ENCODE results near the gene ARRDC4. TPM values are rescaled to one million over a fixed set of nuclear protein-coding genes. Genes with fewer than 3 reads are reported as not detected.

Gene ARRDC4
- total RNA-seq, 1 experiment from 2014 or later: 2.1 TPM

- DNase-seq (ENCODE audit: low spot score): no peak
- ChIA-PET POLR2A (ENCODE audit: low non-redundant PET) (no interaction called here), CTCF (no interaction called here)
- BruUV-seq (replicated peaks): no TSS peak
- Histone ChIP-seq H3K27ac (ENCODE audit: low read depth, low read length, poor library complexity, severe bottlenecking) (no peak overlapping the region), H3K4me3 (ENCODE audit: low read depth, low read length, poor library complexity, severe bottlenecking) (no peak overlapping the region), H3K9me3 (ENCODE audit: low read depth, low read length, poor library complexity, severe bottlenecking) (no peaks in the 10 kb centered on the region), H3K36me3 (ENCODE audit: insufficient read depth, low read length, poor library complexity, severe bottlenecking) (no peaks in the 10 kb centered on the region), H3K4me1 (ENCODE audit: insufficient read depth, low read length, poor library complexity, severe bottlenecking) (no peaks in the 10 kb centered on the region), H3K27me3 (replicated peaks; ENCODE audit: insufficient read depth, low read depth, low read length, poor library complexity) (peaks cover 31% of the 10 kb centered on the region)
- intact Hi-C loops (cut with micrococcal nuclease; ENCODE audit: unreplicated experiment): no loop called here
- TF ChIP-seq CTCF (conservative IDR thresholded peaks at IDR 0.05; ENCODE audit: low read depth, low read length) (no peak), EZH2 (IDR thresholded peaks at IDR 0.05; ENCODE audit: borderline replicate concordance, low read depth, low read length, poor library complexity, severe bottlenecking) (no peak)
Measured at GRCh38 chr15:98009971-98010370, 49.5 kb downstream of the ARRDC4 start.

- Histone ChIP-seq H3K36me3 (ENCODE audit: insufficient read depth, low read length, poor library complexity, severe bottlenecking) (no peaks in the 10 kb centered on the region), H3K4me1 (ENCODE audit: insufficient read depth, low read length, poor library complexity, severe bottlenecking) (no peaks in the 10 kb centered on the region), H3K27ac (ENCODE audit: low read depth, low read length, poor library complexity, severe bottlenecking) (no peak overlapping the region), H3K27me3 (replicated peaks; ENCODE audit: insufficient read depth, low read depth, low read length, poor library complexity) (peaks cover 44% of the 10 kb centered on the region), H3K4me3 (ENCODE audit: low read depth, low read length, poor library complexity, severe bottlenecking) (no peak overlapping the region), H3K9me3 (ENCODE audit: low read depth, low read length, poor library complexity, severe bottlenecking) (no peaks in the 10 kb centered on the region)
- no TSS peak for BruUV-seq (replicated peaks)
- TF ChIP-seq CTCF (conservative IDR thresholded peaks at IDR 0.05; ENCODE audit: low read depth, low read length) (no peak), EZH2 (IDR thresholded peaks at IDR 0.05; ENCODE audit: borderline replicate concordance, low read depth, low read length, poor library complexity, severe bottlenecking) (no peak)
- ChIA-PET POLR2A (ENCODE audit: low non-redundant PET) (no interaction called here), CTCF (no interaction called here)
- DNase-seq (ENCODE audit: low spot score): no peak
- intact Hi-C loops (cut with micrococcal nuclease; ENCODE audit: unreplicated experiment): no loop called here
Measured at GRCh38 chr15:98012354-98012753, 51.9 kb downstream of the ARRDC4 start.

GRCh38 chr15:98013631-98014030 lies 53.1 kb downstream of the ARRDC4 start:
- TF ChIP-seq CTCF (conservative IDR thresholded peaks at IDR 0.05; ENCODE audit: low read depth, low read length): no peak
- TF ChIP-seq EZH2 (IDR thresholded peaks at IDR 0.05; ENCODE audit: borderline replicate concordance, low read depth, low read length, poor library complexity, severe bottlenecking): no peak
- DNase-seq (ENCODE audit: low spot score): no peak
- intact Hi-C loops (cut with micrococcal nuclease; ENCODE audit: unreplicated experiment): no loop called here
- Histone ChIP-seq H3K27me3 (replicated peaks; ENCODE audit: insufficient read depth, low read depth, low read length, poor library complexity) (peaks cover 43% of the 10 kb centered on the region), H3K4me3 (ENCODE audit: low read depth, low read length, poor library complexity, severe bottlenecking) (no peak overlapping the region), H3K27ac (ENCODE audit: low read depth, low read length, poor library complexity, severe bottlenecking) (no peak overlapping the region), H3K4me1 (ENCODE audit: insufficient read depth, low read length, poor library complexity, severe bottlenecking) (no peaks in the 10 kb centered on the region), H3K9me3 (ENCODE audit: low read depth, low read length, poor library complexity, severe bottlenecking) (no peaks in the 10 kb centered on the region), H3K36me3 (ENCODE audit: insufficient read depth, low read length, poor library complexity, severe bottlenecking) (no peaks in the 10 kb centered on the region)
- ChIA-PET CTCF (no interaction called here), POLR2A (ENCODE audit: low non-redundant PET) (no interaction called here)
- BruUV-seq (replicated peaks): no TSS peak

Data from A673 (cell line).